Memory B cell (primary cell): Measurements from ENCODE around the gene PXYLP1.
"Not testable (repeated sequence)": the region's sequence is repeated elsewhere in the genome, so short reads cannot be mapped to it uniquely, and the experiment has no call there.

Source experiments
- ATAC-seq: fragments of 150-1000 bp; cut with Tn5 transposase; 2 replicates; pipeline ENCODE4 v1.10.0; 2021; ENCODE audit warnings: low read depth, mild to moderate bottlenecking, moderate library complexity
- DNase-seq, 2 donors: peaks; one replicate each; pipeline ENCODE4 v3.0.0; 2022; ENCODE audit warnings: low spot score in 2 of 2
- H3K27ac Mint-ChIP-seq: one replicate; pipeline ENCODE4 v1.8.0; 2022; ENCODE audit warnings: mild to moderate bottlenecking, moderate library complexity, mixed read lengths
- H3K27me3 Mint-ChIP-seq: one replicate; pipeline ENCODE4 v1.8.0; 2022; ENCODE audit warnings: mixed read lengths
- H3K36me3 Mint-ChIP-seq: one replicate; pipeline ENCODE4 v1.8.0; 2022; ENCODE audit warnings: mild to moderate bottlenecking, mixed read lengths
- H3K4me1 Mint-ChIP-seq: one replicate; pipeline ENCODE4 v1.8.0; 2022; ENCODE audit warnings: mixed read lengths
- H3K4me3 Mint-ChIP-seq: one replicate; pipeline ENCODE4 v1.8.0; 2022; ENCODE audit warnings: mild to moderate bottlenecking, moderate library complexity, mixed read lengths
- H3K9me3 Mint-ChIP-seq: one replicate; pipeline ENCODE4 v1.8.0; 2022; ENCODE audit warnings: mixed read lengths

Gene PXYLP1

DNA sequence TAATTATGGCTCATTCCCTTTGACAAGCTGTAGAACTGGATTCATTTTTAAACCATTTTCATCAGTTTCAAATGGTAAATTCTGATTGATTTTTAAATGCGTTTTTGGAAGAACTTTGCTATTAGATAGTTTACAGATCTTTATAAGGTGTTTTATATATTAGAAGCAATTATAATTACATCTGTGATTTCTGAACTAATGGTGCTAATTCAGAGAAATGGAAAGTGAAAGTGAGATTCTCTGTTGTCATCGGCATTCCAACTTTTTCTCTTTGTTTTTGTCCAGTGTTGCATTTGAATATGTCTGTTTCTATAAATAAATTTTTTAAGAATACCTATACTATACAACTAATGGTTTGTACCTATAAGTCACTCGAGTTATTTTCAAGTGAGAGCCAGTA, 62.7 kb downstream of the PXYLP1 start:
- peaks cover 3% of the 10 kb centered on the region for H3K4me1 Mint-ChIP-seq
- peak overlapping the region; percentile 41 for H3K27ac Mint-ChIP-seq
- ATAC-seq (no peak), DNase-seq (no peak)
- H3K27me3 Mint-ChIP-seq = no peaks in the 10 kb centered on the region
- H3K36me3 Mint-ChIP-seq = peaks cover 4% of the 10 kb centered on the region
- H3K4me3 Mint-ChIP-seq = peak overlapping the region; percentile 17
- H3K9me3 Mint-ChIP-seq = no peaks in the 10 kb centered on the region

DNA sequence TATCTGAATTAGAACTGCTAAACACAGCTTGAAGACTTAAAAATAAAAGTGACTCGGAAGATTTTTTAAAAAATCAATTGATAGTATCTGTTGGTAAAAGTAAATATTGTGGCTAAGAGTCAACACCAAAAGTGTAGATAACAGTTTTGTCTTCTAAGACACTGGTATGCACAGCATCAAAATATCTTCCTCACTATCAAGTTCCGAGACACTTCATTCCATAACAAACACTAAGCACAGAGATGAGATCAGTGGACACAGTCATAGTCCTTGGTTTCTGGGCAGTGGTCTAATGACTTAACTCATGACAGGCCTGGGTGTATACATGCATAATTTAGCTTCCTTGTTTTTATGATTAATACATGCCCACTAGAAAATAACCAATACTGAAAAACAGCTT, 63.2 kb downstream of the PXYLP1 start:
- ATAC-seq (no peak), DNase-seq (no peak)
- Mint-ChIP-seq H3K9me3 (no peaks in the 10 kb centered on the region), H3K4me1 (peaks cover 3% of the 10 kb centered on the region), H3K27ac (peak overlapping the region; percentile 41), H3K27me3 (no peaks in the 10 kb centered on the region), H3K36me3 (peaks cover 4% of the 10 kb centered on the region), H3K4me3 (peak overlapping the region; percentile 73)

DNA sequence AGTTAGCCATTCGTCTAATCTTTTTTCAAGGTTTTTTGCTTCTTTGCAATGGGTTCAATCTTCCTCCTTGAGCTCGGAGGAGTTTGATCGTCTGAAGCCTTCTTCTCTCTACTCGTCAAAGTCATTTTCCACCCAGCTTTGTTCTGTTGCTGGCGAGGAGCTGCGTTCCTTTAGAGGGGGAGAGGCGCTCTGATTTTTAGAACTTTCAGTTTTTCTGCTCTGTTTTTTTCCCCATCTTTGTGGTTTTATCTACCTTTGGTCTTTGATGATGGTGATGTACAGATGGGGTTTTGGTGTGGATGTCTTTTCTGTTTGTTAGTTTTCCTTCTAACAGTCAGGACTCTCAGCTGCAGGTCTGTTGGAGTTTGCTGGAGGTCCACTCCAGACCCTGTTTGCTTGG, 68.8 kb downstream of the PXYLP1 start:
- H3K4me1 Mint-ChIP-seq, H3K4me3 Mint-ChIP-seq, H3K36me3 Mint-ChIP-seq, H3K9me3 Mint-ChIP-seq, H3K27me3 Mint-ChIP-seq, DNase-seq, ATAC-seq: not testable (repeated sequence)
- H3K27ac Mint-ChIP-seq = peak overlapping the region; percentile 33

DNA sequence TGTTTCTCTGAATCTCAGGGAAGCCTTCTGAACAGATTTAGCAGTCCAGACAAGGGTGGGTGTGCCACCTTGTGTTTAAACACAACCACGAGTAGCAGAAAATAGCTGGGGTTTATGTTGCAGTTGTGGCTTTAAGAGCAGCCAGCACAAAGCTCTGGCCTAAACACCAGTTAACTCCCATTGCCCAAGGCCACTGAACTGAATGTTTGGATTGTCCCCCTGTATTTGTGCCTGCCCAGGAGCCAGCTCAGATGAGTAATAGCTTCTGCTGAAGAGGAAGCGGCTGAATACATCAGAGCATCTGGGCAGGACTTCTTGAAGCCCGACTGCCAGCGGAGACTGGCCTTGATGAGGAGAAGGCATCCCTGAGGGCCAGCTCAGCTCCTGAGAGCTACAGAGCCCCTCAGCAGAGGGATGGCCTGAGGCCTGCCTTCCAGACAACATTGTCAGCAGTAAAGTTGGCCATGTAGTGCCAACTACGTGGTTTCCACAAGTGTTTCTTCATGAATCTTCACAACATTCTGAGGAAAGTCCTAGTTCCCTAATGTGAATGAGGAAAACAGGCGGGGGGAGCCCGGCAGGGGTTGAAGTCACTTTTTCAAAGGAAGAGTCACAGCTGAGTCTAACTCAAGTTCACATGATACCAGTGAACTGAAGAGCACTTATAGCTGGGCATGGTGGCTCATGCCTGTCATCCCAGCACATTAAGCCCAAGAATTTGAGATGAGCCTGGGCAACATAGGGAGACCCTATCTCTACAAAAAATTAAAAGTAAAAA, 70.9 kb downstream of the PXYLP1 start:
- no peak overlapping the region for H3K27ac Mint-ChIP-seq
- no peak overlapping the region for H3K4me3 Mint-ChIP-seq
- H3K27me3 Mint-ChIP-seq = no peaks in the 10 kb centered on the region
- H3K9me3 Mint-ChIP-seq = no peaks in the 10 kb centered on the region
- DNase-seq (no peak), ATAC-seq (no peak)
- peaks cover 3% of the 10 kb centered on the region for H3K4me1 Mint-ChIP-seq
- peaks cover 2% of the 10 kb centered on the region for H3K36me3 Mint-ChIP-seq

DNA sequence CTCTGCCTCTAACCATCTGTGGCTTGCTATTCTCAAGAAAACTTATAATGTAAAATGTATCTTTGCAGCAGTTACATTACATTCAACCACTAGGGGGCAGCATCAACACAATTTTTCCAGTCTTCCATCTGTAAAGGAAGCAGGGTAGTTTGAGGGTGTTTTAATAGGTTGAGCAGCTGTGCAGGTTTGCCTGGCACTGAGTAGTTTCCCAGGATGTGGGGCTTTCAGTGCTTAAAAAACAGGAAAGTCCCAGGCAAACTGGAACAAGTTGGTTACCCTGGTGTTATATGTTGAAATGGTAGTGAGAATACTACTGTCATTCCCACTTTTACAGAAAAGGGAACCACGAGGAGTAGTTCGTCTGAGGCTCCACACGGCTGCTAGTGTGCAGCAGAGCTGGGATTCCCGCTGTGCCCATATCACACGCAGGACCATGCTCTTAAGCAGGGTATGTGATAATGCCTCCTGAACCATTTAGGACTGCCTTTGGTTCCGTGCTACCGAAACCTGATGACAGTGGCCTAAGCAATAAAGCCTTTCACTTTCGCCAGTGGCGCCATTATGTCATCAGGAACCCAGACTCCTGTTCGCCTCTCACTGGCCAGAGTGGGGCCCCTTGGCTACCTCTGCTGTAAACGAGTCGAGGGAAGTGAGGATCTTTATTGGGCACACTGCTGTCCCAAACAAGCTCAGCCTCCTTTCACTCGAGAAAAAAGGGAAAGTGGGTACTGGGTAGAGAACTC, 72.0 kb downstream of the PXYLP1 start:
- Mint-ChIP-seq H3K27me3 (no peaks in the 10 kb centered on the region), H3K4me1 (peaks cover 3% of the 10 kb centered on the region), H3K4me3 (no peak overlapping the region), H3K36me3 (peaks cover 2% of the 10 kb centered on the region), H3K9me3 (no peaks in the 10 kb centered on the region), H3K27ac (no peak overlapping the region)
- ATAC-seq (peak; percentile 87), DNase-seq (peak; percentile 64 to 73)

DNA sequence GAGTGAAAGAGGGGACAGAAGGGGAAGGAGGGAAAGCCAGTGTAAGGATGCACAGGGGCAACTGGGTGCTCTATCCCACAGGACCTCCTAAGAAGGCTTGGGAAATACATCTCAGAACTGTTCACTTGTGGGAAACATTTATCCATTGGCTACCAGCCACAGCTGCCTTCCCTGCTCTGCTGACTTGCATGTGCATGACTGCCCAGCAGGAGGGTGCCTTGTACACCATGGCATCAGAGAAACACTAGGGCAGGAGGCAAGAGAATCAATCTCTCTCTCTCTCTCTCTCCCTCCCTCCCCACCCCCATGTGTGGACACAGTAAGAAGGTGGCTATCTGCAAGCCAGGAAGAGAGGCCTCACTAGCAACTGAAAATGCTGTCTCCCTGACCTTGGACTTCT, 73.8 kb downstream of the PXYLP1 start:
- no peak for ATAC-seq
- H3K4me3 Mint-ChIP-seq = no peak overlapping the region
- DNase-seq = no peak
- peaks cover 3% of the 10 kb centered on the region for H3K4me1 Mint-ChIP-seq
- H3K27me3 Mint-ChIP-seq = no peaks in the 10 kb centered on the region
- no peak overlapping the region for H3K27ac Mint-ChIP-seq
- no peaks in the 10 kb centered on the region for H3K9me3 Mint-ChIP-seq
- no peaks in the 10 kb centered on the region for H3K36me3 Mint-ChIP-seq

DNA sequence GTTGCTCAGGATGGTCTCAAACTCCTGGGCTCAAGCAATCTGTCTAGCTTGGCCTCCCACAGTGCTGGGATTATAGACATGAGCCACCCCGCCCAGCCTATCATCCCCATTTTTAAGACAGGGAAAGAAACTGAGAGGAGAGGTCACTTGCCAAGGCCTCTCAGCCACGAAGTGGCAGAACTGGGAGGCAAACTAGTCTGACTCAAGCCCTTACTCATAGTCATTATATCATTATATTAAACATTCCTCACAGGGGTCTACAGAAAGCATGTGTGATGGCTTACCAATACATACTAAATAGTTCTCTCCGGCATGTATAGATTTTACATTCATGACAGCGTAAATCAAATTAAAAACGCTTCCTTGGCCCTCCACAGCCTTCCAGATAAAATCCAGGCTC, 74.7 kb downstream of the PXYLP1 start:
- H3K9me3 Mint-ChIP-seq = no peaks in the 10 kb centered on the region
- H3K4me3 Mint-ChIP-seq = no peak overlapping the region
- peaks cover 8% of the 10 kb centered on the region for H3K4me1 Mint-ChIP-seq
- H3K36me3 Mint-ChIP-seq = no peaks in the 10 kb centered on the region
- ATAC-seq = no peak
- DNase-seq = no peak
- no peak overlapping the region for H3K27ac Mint-ChIP-seq
- H3K27me3 Mint-ChIP-seq = no peaks in the 10 kb centered on the region

DNA sequence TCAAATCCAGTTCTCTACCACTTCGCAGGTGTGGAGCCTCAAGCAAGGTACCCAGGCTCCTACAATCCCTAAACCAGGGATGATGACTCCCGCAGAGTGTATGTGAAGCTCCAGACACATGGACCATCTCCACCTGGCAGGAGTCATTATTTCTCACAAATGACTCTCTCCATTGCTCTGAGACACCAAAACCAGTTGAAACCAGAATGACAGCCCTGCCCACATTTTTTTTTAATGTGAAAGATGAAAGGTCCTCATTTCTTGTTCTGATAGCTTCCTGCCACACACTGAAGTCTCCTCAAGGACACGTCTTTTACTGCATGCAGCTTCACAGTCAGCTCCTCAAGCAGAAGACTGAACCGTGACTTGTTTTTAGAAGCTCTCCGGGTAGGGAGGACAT, 75.3 kb downstream of the PXYLP1 start:
- ATAC-seq (no peak), DNase-seq (no peak)
- no peaks in the 10 kb centered on the region for H3K9me3 Mint-ChIP-seq
- no peaks in the 10 kb centered on the region for H3K36me3 Mint-ChIP-seq
- no peaks in the 10 kb centered on the region for H3K27me3 Mint-ChIP-seq
- peaks cover 9% of the 10 kb centered on the region for H3K4me1 Mint-ChIP-seq
- H3K4me3 Mint-ChIP-seq = no peak overlapping the region
- H3K27ac Mint-ChIP-seq = no peak overlapping the region

DNA sequence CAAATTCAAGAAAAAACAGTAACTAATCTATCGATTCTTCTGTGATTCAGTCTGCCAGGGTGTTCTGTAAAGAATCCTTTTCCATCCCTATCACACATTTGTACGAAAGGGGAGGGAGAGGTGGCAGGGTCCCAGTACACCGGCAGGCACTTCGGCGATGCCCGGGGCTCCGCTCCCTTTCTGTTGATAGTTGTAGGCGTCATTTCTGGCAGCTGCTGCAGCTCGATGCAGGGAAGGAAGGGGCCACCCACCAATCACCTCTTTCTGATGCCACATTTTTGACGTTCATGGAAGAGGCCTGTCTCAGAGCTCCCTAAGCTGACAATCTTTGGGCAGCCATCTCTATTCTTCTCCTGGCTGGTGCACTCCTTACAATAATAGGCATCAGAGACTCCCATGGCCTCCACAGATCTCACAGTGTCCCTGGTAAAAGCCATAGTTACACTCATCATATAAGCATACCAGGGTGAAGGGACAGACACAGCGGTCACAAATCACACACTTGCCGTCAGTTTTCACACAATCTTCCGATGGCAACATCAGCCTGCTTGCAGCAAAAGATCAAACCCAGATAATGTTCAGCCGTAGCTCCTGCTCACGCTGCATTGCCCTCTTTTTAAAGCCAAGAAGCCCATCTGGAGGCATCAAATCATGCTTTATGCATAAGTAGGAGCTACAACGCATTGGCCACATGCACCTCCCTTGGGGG, 75.9 kb downstream of the PXYLP1 start:
- ATAC-seq = no peak
- Mint-ChIP-seq H3K36me3 (no peaks in the 10 kb centered on the region), H3K27ac (no peak overlapping the region), H3K27me3 (no peaks in the 10 kb centered on the region), H3K4me1 (peaks cover 14% of the 10 kb centered on the region), H3K4me3 (no peak overlapping the region), H3K9me3 (no peaks in the 10 kb centered on the region)
- DNase-seq = no peak

DNA sequence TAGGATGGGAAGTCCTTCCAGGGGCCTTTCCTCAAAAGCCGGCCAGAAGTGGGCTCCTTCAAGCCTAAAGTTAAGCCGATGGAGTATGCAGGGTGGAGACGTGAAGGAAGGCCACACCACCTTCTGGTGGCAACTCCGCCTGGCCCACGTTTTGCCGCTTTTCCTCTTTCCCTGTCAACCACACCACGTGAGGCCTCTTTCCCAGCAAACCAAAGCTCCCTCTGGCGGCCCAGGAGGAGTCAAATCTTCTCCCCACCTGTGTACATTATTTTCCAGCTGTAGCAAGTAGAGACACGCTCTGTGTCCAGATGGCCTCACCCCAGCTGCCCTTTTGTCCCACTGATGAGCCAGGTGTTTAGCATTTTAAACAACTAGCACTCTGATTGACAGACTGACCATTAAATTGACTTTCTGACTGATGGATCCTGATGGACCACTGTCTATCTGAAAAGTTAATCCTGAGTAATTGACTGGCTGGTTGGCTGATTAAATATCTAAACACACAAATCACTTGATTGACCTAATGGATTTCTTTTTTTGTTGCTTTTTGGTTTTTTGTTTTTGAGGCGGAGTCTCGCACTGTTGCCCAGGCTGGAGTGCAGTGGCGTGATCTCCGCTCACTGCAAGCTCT, 77.1 kb downstream of the PXYLP1 start:
- no peak overlapping the region for H3K27ac Mint-ChIP-seq
- ATAC-seq (no peak), DNase-seq (no peak)
- H3K4me3 Mint-ChIP-seq = no peak overlapping the region
- no peaks in the 10 kb centered on the region for H3K36me3 Mint-ChIP-seq
- H3K9me3 Mint-ChIP-seq = no peaks in the 10 kb centered on the region
- H3K27me3 Mint-ChIP-seq = no peaks in the 10 kb centered on the region
- peaks cover 10% of the 10 kb centered on the region for H3K4me1 Mint-ChIP-seq

DNA sequence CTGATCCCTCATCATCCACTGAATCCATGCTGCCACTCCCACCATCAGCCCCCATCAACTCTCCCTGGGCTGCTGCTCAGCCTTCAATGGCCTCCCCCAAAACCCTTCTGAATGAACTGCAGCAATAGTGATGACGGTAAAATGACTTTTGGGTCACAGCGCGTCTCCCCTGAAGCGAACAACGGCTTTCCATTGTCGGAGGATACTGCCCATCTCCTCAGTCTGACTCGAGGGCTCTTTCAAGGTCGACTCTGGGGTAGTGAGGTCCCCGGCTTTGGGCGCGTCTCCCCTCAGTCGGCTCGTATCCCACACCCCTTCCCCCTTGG, 79.5 kb downstream of the PXYLP1 start:
- DNase-seq (no peak), ATAC-seq (no peak)
- H3K36me3 Mint-ChIP-seq = no peaks in the 10 kb centered on the region
- no peaks in the 10 kb centered on the region for H3K27me3 Mint-ChIP-seq
- no peaks in the 10 kb centered on the region for H3K9me3 Mint-ChIP-seq
- peak overlapping the region; percentile 89 for H3K27ac Mint-ChIP-seq
- peak overlapping the region; percentile 96 for H3K4me3 Mint-ChIP-seq
- peaks cover 10% of the 10 kb centered on the region for H3K4me1 Mint-ChIP-seq

DNA sequence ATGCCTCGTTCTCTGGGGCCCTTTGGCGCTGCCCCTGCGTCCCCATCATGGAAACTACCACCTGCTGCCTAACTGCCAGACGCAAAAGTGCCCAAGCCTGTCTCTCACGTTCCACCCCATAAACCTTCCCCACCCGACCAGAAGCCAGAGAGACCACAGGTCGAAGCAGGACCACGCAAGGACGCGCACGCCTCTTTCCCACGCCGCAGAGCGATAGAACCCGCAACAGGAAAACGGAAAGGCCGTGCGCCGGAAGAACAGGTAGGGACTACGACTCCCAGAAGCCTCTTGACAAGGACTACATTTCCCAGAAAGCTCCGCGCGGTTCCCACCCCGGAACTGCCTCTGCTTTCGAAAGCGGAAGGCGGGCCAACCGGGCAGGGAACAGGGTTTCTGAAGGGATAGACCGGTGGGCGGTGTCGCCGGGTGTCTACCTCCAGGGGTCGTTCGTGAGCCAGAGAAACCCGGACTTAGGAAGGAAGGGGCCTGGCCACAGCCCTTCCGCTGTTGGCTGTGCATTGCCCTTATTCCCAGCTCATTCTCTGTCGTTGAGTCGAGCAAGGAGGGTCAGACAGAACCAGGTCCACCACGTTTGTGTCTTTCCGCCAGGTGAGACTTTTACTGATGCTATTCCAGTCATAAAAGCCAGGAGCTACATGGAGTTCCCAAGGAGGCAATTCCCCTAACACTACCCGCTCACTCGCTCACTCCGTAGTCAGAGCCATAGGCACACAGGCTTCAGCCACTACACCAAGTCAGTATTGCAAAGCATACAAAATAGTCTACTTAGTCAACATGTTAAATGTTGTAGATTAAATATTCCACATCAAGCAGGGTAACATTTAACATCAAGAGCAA, 80.1 kb downstream of the PXYLP1 start:
- peak overlapping the region; percentile 89 for H3K27ac Mint-ChIP-seq
- H3K4me1 Mint-ChIP-seq = peaks cover 10% of the 10 kb centered on the region
- H3K27me3 Mint-ChIP-seq = no peaks in the 10 kb centered on the region
- no peaks in the 10 kb centered on the region for H3K9me3 Mint-ChIP-seq
- ATAC-seq = peak; percentile 100
- H3K4me3 Mint-ChIP-seq = peak overlapping the region; percentile 96
- DNase-seq = peak; percentile 93 to 96
- no peaks in the 10 kb centered on the region for H3K36me3 Mint-ChIP-seq

DNA sequence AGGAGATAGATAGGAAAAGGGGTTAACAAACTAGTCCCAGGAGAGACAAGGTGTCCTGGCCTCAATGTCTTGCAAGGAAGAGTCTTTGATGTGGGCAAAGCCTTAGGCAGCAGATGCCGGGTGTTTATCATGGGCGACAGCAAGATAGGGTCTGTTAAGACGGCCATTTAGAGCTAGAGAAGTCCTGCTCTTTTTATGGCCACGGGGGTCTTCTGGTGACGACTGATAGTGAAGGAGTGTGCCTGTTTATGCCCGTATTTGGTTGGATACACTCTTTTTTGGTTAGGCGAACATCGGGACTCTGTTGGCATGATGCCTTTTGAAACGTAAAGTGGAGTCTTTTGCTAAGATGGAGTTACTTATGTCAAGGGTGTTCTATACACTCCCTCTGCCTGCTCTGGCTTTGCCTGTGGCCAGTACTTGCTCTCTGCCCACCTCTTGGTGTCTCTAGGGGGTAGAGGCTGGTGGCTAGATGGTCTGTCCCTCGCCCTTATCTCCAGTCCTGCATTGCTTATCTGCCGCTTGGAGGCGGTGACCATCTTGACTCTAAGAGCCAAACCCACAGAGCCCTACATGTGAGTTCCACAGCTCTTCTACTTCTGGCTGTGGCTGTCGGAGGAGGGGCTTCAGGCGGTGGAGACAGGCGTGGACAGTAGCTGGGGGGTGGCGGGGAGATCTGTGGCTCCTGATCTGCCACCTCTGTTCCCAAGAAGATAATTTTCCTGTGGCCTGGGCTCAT, 80.9 kb downstream of the PXYLP1 start:
- peak overlapping the region; percentile 96 for H3K4me3 Mint-ChIP-seq
- H3K27ac Mint-ChIP-seq = peak overlapping the region; percentile 89
- H3K36me3 Mint-ChIP-seq = no peaks in the 10 kb centered on the region
- no peaks in the 10 kb centered on the region for H3K27me3 Mint-ChIP-seq
- DNase-seq (no peak), ATAC-seq (no peak)
- H3K9me3 Mint-ChIP-seq = no peaks in the 10 kb centered on the region
- H3K4me1 Mint-ChIP-seq = peaks cover 10% of the 10 kb centered on the region
